Measurements from ENCODE around the gene TNS3.

The TNS3 gene

GRCh38 chr7:47342296-47343060, 239.4 kb downstream of the TNS3 start:
- ChIA-PET CTCF (interaction anchor here (1.3 to 1.4 kb wide), 2 partner anchors 13 to 16 kb away, joined by 3 read pairs; no protein-coding TSS in a partner anchor), POLR2A (no interaction called here)
- TF ChIP-seq, protein P1, sequence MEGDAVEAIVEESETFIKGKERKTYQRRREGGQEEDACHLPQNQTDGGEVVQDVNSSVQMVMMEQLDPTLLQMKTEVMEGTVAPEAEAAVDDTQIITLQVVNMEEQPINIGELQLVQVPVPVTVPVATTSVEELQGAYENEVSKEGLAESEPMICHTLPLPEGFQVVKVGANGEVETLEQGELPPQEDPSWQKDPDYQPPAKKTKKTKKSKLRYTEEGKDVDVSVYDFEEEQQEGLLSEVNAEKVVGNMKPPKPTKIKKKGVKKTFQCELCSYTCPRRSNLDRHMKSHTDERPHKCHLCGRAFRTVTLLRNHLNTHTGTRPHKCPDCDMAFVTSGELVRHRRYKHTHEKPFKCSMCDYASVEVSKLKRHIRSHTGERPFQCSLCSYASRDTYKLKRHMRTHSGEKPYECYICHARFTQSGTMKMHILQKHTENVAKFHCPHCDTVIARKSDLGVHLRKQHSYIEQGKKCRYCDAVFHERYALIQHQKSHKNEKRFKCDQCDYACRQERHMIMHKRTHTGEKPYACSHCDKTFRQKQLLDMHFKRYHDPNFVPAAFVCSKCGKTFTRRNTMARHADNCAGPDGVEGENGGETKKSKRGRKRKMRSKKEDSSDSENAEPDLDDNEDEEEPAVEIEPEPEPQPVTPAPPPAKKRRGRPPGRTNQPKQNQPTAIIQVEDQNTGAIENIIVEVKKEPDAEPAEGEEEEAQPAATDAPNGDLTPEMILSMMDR (IDR thresholded peaks at IDR 0.05; ENCODE audit: control extremely low read depth, extremely low read depth, low read depth, missing control alignments): no peak
- DNase-seq (ENCODE audit: extremely low spot score): no peak

DNA sequence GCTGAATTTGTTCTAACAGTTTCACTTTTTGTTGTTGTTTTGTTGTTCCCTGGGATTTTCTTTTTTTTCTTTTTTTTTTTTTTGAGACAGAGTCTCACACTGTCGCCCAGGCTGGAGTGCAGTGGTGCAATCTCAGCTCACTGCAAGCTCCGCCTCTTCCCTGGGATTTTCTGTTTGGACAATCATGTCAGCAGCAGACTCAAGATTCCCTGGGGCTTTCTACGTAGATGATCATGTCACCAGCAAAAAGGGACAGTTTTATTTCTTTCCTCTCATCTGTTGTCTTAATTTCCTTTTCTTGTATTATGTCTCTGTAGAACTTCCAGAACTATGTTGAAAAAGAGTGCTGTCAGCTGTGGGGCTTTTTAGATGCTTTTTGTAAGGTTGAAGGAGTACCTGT, 241.4 kb downstream of the TNS3 start:
- CTCF ChIA-PET: interaction anchor here (1.2 kb wide), 1 partner anchor 62 kb away, joined by 3 read pairs; no protein-coding TSS in a partner anchor

GRCh38 chr7:47338026-47338425, 243.9 kb downstream of the TNS3 start:
- no peak for DNase-seq (ENCODE audit: extremely low spot score)
- ChIA-PET POLR2A (no interaction called here), CTCF (no interaction called here)
- TF ChIP-seq, protein P1 (IDR thresholded peaks at IDR 0.05; ENCODE audit: control extremely low read depth, extremely low read depth, low read depth, missing control alignments): no peak

More for the DNA sequence above, 241.4 kb downstream of the TNS3 start:
- POLR2A ChIA-PET: no interaction called here
- DNase-seq (ENCODE audit: extremely low spot score): no peak
- TF ChIP-seq, protein P1 (IDR thresholded peaks at IDR 0.05; ENCODE audit: control extremely low read depth, extremely low read depth, low read depth, missing control alignments): no peak

- ChIA-PET POLR2A (no interaction called here), CTCF (interaction anchor here (1.1 kb wide), 1 partner anchor 8 kb away, joined by 3 read pairs; no protein-coding TSS in a partner anchor)
- TF ChIP-seq, protein P1 (IDR thresholded peaks at IDR 0.05; ENCODE audit: control extremely low read depth, extremely low read depth, low read depth, missing control alignments): peak; percentile 16
- DNase-seq (ENCODE audit: extremely low spot score): peak; percentile 43
Measured at GRCh38 chr7:47337531-47337930, 244.4 kb downstream of the TNS3 start.

DNA sequence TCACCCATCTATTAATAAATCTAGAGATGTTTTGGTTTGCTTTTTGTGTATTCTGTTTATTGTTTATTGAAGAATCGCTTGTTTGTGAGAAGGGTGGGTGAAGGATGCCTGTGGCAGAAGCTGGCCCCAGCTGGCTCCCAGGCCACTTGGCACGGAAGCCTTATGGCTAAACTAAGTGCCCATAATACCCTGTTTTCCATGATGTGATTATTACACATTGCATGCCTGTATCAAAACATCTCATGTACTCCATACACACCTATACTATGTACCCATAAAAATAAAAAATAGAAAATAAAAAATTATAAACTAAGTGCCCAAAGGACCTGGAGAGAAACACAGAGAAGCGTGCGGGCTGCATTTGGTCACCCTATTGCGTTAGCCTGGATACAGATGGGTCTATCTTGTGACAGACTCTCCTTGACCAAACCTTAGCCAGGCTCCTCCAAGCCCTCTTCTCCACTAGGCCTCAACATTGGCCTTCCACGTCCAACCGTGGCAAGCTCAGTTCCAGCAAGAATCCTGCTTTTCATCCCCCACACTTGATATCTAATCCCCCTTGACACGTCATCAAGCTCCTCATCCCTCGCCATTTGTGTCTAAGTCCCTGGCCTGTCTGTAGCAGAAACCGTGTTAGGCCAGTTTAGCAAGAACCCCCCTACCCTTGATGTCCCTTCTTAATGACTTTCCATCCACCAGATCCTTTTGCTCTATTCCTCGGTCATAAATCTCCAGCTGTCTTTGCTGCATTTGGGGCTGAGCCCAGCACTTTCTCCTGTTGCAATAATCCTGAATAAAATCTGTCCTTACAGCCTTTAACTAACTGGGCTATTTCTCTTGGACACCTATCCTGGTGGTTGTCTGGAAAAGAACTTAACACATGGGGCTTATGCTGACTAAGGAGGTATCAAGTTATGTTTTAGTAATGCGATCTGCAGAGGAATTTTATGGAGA, 245.2 kb downstream of the TNS3 start:
- DNase-seq (ENCODE audit: extremely low spot score): no peak
- TF ChIP-seq, protein P1 (IDR thresholded peaks at IDR 0.05; ENCODE audit: control extremely low read depth, extremely low read depth, low read depth, missing control alignments): no peak
- ChIA-PET POLR2A (no interaction called here), CTCF (interaction anchor here (1.1 to 2.0 kb wide), 2 partner anchors 9 to 70 kb away, joined by 3 to 7 read pairs; no protein-coding TSS in a partner anchor)

Data from GM10248 (cell line).